ENCODE data around the gene FAM24A. TPM values are rescaled to one million over a fixed set of nuclear protein-coding genes. Genes with fewer than 3 reads are reported as not detected.

Gene FAM24A
- total and polyA plus RNA-seq, 10 of the 15 experiments (the other 5 are each of a cell fraction or from before 2014, with no cell fraction given), result not detected

- TF ChIP-seq, protein P1, sequence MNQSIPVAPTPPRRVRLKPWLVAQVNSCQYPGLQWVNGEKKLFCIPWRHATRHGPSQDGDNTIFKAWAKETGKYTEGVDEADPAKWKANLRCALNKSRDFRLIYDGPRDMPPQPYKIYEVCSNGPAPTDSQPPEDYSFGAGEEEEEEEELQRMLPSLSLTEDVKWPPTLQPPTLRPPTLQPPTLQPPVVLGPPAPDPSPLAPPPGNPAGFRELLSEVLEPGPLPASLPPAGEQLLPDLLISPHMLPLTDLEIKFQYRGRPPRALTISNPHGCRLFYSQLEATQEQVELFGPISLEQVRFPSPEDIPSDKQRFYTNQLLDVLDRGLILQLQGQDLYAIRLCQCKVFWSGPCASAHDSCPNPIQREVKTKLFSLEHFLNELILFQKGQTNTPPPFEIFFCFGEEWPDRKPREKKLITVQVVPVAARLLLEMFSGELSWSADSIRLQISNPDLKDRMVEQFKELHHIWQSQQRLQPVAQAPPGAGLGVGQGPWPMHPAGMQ (IDR thresholded peaks at IDR 0.05; ENCODE audit: borderline replicate concordance), result no peak
- TF ChIP-seq POLR2AphosphoS2 (IDR thresholded peaks at IDR 0.05; ENCODE audit: low read depth, low read length) (no peak), NFXL1 (IDR thresholded peaks at IDR 0.05; ENCODE audit: borderline replicate concordance) (no peak), JUNB (IDR thresholded peaks at IDR 0.05) (no peak), SP1 (IDR thresholded peaks at IDR 0.05; ENCODE audit: low read depth, low read length) (no peak), YBX1 (IDR thresholded peaks at IDR 0.05) (no peak), MTA3 (IDR thresholded peaks at IDR 0.05; ENCODE audit: borderline replicate concordance, low read length) (no peak), CREM (IDR thresholded peaks at IDR 0.05; ENCODE audit: low read depth) (no peak), DPF2 (IDR thresholded peaks at IDR 0.05) (no peak), FOS (IDR thresholded peaks at IDR 0.05; ENCODE audit: borderline replicate concordance, extremely low read depth, insufficient read length) (no peak), CEBPZ (IDR thresholded peaks at IDR 0.05; ENCODE audit: low read depth, low read length) (no peak), KAT2A (conservative IDR thresholded peaks at IDR 0.05; ENCODE audit: control insufficient read depth, low read depth, low read length) (no peak), ZZZ3 (IDR thresholded peaks at IDR 0.05; ENCODE audit: control insufficient read depth, insufficient read length, low read depth) (no peak), HDGF (IDR thresholded peaks at IDR 0.05) (0 out of 2 replicates have a peak, but pooled peaks have one; percentile 55), BCL11A (IDR thresholded peaks at IDR 0.05; ENCODE audit: low read depth, low read length) (no peak)
- TF ChIP-seq, protein P2, sequence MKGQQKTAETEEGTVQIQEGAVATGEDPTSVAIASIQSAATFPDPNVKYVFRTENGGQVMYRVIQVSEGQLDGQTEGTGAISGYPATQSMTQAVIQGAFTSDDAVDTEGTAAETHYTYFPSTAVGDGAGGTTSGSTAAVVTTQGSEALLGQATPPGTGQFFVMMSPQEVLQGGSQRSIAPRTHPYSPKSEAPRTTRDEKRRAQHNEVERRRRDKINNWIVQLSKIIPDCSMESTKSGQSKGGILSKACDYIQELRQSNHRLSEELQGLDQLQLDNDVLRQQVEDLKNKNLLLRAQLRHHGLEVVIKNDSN (IDR thresholded peaks at IDR 0.05; ENCODE audit: borderline replicate concordance, extremely low read length, insufficient read depth, low read depth, low read length), result no peak
- TF ChIP-seq, protein P3, sequence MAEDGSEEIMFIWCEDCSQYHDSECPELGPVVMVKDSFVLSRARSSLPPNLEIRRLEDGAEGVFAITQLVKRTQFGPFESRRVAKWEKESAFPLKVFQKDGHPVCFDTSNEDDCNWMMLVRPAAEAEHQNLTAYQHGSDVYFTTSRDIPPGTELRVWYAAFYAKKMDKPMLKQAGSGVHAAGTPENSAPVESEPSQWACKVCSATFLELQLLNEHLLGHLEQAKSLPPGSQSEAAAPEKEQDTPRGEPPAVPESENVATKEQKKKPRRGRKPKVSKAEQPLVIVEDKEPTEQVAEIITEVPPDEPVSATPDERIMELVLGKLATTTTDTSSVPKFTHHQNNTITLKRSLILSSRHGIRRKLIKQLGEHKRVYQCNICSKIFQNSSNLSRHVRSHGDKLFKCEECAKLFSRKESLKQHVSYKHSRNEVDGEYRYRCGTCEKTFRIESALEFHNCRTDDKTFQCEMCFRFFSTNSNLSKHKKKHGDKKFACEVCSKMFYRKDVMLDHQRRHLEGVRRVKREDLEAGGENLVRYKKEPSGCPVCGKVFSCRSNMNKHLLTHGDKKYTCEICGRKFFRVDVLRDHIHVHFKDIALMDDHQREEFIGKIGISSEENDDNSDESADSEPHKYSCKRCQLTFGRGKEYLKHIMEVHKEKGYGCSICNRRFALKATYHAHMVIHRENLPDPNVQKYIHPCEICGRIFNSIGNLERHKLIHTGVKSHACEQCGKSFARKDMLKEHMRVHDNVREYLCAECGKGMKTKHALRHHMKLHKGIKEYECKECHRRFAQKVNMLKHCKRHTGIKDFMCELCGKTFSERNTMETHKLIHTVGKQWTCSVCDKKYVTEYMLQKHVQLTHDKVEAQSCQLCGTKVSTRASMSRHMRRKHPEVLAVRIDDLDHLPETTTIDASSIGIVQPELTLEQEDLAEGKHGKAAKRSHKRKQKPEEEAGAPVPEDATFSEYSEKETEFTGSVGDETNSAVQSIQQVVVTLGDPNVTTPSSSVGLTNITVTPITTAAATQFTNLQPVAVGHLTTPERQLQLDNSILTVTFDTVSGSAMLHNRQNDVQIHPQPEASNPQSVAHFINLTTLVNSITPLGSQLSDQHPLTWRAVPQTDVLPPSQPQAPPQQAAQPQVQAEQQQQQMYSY (CRISPR knock-in tag; IDR thresholded peaks at IDR 0.05), result no peak
- TF ChIP-seq, protein P4, sequence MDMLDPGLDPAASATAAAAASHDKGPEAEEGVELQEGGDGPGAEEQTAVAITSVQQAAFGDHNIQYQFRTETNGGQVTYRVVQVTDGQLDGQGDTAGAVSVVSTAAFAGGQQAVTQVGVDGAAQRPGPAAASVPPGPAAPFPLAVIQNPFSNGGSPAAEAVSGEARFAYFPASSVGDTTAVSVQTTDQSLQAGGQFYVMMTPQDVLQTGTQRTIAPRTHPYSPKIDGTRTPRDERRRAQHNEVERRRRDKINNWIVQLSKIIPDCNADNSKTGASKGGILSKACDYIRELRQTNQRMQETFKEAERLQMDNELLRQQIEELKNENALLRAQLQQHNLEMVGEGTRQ (IDR thresholded peaks at IDR 0.05; ENCODE audit: borderline replicate concordance, low read depth, low read length), result no peak
Observed at GRCh38 chr10:122879339-122880273, 30.8 kb upstream of the FAM24A start, which contains the start of gene FAM24B (continued).
